GM12801 (cell line): Measurements from ENCODE around the gene GPC5.

ENCODE experiments used
- TF ChIP-seq, protein P1 (sequence below): IDR thresholded peaks from one replicate; pipeline ENCODE4 v1.5.1; 2011; ENCODE audit warnings: control low read depth; ENCODE audit not compliant: insufficient read length; ENCODE audit errors: extremely low read depth

The GPC5 gene

DNA sequence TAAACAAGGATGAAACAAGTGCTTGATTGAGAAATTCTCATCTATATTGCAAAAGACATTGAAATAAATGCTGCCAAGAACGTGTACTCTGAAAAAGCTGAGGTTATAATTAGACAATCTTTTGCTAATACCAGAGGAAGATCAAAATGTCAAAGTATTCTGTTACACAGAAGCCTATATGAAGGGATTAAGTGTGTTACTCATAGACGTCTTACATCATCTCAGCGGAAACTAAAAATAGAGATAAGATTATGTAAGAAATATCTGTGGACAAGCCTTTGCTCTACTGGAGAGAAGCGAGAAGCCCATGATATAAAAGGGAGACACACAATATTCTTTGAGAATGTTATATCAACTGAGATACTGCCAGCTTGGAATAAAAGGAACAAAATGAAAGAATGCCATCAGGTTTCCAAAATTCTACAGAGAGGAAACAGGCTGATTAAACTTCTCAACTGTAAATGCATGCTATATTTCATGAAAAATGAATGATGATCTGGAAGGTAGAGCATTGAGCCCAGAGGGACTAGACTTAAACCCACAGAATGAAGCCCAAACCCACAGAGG, 699.0 kb downstream of the GPC5 start:
- TF ChIP-seq, protein P1, sequence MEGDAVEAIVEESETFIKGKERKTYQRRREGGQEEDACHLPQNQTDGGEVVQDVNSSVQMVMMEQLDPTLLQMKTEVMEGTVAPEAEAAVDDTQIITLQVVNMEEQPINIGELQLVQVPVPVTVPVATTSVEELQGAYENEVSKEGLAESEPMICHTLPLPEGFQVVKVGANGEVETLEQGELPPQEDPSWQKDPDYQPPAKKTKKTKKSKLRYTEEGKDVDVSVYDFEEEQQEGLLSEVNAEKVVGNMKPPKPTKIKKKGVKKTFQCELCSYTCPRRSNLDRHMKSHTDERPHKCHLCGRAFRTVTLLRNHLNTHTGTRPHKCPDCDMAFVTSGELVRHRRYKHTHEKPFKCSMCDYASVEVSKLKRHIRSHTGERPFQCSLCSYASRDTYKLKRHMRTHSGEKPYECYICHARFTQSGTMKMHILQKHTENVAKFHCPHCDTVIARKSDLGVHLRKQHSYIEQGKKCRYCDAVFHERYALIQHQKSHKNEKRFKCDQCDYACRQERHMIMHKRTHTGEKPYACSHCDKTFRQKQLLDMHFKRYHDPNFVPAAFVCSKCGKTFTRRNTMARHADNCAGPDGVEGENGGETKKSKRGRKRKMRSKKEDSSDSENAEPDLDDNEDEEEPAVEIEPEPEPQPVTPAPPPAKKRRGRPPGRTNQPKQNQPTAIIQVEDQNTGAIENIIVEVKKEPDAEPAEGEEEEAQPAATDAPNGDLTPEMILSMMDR, result no peak

DNA sequence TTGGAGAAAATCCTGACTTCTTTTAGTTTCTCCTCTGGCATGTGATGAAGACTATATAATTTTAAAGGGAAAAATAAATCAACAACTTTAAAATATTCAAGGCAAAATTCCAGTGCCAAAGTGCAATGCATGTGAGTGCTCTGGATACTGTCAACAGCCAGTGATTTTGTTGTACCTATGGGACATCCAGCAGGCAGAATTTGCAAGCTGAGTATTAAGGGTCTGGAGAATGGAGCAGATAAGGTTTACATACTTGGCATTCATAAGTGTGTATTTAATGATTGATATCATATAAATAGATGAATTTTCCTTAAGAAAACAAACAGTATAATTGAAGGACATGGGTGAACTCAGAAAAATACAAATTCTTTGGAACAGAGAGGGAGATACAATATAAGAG, 703.4 kb downstream of the GPC5 start:
- TF ChIP-seq, protein P1, result no peak

DNA sequence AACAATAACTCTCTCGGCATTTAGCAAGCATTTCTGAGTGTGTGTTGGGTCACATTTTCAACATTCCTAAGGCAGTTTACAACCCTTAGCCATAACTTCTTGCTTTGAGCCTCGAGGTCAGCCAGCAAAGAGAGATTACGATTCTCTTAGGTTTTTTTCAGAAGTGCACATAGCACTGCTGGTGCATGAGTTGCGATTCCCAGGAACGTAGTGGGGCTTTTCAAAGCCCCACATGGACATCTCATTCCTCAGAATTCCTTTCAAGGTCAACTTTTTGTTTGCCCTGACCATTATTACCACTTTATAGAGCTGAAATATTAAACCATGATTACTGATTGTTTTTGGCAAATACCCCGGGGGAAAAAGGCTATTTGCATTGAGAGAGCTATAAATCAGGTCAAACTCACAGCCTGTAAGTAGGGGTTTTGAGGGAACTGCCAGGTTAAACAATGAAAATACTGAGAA, 705.3 kb downstream of the GPC5 start:
- TF ChIP-seq, protein P1, result no peak

DNA sequence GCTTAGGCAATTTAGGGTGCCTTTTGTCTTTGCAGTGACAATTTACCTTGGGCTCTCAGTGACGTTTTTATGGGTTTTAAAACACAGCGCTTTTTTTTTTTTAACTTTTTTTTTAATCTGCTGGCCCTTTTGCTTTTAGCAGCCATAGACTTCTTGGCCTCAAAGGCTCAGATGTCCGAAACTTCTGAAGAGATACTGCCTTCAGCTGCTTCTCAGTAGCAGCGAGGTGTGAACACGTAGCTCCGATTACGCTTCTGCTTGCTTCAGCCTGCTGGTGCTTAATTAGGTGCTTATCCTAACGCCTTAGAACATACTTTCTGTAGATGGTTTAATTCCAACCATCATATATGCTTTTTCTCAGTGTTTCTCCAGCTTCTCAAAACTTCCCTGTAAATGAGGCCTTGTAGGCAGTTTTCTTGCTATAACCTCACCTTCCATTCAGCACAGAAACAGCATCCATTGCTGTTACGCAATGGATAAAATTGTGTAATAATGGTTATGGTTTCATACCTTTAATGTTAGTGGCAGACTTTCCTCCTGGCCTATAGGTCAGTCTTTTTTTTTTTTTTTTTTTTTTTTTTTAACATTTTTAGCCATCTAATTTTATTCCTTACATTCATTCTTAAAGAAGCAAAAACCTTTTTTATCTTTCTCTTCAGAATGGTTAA, 723.9 kb downstream of the GPC5 start:
- TF ChIP-seq, protein P1, result no peak

DNA sequence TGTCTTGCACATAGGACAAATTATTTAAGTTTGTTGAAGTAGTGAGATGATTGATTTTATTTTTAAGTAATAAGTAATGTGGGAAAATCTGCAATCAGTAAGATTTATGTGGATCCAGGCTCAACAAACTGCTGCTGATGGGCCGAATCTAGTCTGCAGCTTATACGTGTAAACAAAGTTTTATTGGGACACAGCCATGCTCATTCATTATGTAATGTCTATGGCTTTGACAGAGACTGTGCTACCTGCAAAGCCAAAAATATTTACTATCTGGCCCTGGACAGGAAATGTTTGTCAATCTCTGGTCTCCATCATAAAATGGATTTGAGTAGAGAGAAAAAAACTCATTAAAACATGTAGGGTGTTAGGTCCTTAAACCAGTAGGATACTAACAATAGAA, 728.0 kb downstream of the GPC5 start:
- TF ChIP-seq, protein P1, result no peak

DNA sequence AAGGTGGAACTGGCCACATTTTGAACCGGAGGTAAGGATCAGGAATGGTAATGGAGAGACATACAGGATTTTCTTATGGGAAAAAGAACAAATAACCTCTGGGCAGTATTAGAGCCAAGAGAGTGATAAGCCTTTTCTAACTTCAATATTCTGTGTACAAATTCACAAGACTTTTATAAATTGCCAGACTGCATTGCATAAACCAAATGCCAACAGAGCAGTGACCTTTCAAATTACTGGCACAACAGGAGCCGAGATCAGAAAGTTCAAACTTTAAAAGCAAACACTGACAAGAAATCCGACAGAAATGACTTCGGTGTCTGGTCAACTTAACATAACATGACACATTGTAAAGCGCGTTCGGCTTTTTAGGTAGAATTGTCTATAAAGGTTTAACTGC, 737.1 kb downstream of the GPC5 start:
- TF ChIP-seq, protein P1, result no peak

DNA sequence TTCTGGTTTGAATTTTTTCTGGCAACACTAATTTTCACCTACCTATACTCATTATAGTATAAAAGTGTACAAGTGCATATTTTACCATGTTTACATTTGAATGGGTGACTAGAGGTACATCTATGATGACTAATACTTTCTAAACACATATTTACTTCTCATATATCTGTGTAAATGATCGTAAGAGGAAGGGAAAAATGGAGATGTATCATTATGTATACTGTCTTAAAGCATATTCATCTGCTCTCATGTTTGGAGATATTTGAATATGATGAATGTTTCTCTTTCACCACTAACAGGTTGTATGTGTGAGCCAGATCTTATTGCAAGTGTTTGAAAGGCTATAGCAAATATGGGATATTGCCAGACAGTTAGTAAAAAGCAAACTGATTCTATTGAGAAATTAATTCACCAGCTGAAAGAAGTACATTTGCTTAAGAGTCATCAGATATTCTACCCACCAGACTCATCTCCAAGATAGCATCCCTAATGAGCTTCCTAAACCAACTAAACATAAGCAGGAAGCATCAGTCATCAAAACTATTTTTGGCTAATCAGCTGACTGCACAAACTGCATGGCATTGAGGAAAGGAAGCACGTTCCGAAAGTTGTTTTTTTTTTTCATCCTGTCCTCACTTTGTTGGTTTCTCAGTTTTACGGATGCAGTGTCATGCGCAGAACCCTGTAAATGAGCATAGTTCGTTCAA, 738.2 kb downstream of the GPC5 start:
- TF ChIP-seq, protein P1, result no peak
